GM19395 (cell line): ENCODE measurements around the gene GJA4.

Experiments
- ATAC-seq: cut with Tn5 transposase; IDR thresholded peaks from one replicate; pipeline ENCODE4 v1.9.1; 2021; ENCODE audit warnings: mild to moderate bottlenecking, moderate library complexity; ENCODE audit not compliant: unreplicated experiment

The GJA4 gene

DNA sequence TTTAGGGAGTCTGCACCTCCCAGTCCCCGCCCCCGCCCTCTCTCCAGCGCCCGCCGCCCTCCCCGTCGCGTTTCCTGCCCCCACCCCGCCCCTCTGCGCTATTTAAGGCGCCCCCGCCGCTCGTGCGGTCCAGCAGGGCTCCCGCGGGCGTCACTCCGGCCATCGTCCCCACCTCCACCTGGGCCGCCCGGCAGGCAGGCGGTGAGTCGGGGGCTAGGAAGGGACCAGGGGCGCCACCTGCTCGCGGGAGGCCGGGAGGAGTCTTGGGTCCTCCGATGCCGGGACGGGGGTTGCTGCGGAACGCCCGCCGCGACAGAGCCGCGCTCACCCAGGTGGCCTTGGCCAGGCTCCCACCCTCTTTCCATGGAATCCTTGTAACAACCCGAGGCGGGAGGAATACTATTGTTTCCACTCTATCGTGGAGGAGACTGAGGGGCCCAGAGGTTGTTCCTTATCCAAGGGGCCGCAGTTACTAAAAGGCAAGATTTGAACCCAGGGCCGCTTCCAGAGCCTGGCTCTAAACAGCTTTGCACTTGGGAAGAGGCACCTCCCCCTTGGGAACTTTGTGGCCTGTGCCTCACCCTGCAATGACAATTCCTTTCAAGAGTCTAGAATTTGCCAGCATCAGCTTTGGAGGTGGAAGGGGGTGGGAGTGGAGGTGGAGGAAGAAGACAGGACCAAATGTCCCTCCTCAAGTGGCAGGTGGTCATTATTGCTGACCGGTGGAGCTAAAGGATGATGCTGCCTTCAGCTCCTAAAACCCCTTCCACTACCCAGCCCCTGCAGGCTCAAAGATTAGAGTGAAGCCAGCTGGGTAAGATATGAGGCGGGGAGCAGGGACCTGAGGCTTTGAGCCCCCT is at the start of gene GJA4:
TSS of gene GJA4 (plus strand) at position 132 of the 860 bp plus-strand sequence. CDS start 1,215 bp downstream, outside the sequence.
- no peak for ATAC-seq

- ATAC-seq = no peak
Measured at GRCh38 chr1:34743775-34744174, 49.0 kb upstream of the GJA4 start.

- no peak for ATAC-seq
Measured at GRCh38 chr1:34744851-34745250, 47.9 kb upstream of the GJA4 start.

- no peak for ATAC-seq
Measured at GRCh38 chr1:34745666-34746065, 47.1 kb upstream of the GJA4 start.

DNA sequence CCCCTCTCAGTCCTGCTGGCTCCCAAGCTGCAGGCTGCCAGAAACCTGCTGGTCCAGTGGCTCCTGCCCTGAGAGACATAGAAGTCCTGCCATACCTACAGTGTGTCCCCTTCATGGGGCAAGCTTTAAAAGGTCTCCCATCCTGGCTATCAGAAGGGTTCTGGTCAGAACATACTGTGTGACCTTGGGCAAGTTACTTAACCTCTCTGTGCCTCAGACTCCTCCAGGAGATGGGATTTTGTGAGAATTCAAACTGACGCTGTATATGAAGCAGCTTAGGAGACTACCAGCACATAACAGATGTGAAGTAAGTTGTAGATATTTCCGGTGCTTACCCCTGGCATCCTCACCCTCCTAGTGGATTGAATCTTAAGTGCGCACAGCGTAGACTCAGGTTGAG is 46.7 kb upstream of the GJA4 start:
- ATAC-seq = no peak

DNA sequence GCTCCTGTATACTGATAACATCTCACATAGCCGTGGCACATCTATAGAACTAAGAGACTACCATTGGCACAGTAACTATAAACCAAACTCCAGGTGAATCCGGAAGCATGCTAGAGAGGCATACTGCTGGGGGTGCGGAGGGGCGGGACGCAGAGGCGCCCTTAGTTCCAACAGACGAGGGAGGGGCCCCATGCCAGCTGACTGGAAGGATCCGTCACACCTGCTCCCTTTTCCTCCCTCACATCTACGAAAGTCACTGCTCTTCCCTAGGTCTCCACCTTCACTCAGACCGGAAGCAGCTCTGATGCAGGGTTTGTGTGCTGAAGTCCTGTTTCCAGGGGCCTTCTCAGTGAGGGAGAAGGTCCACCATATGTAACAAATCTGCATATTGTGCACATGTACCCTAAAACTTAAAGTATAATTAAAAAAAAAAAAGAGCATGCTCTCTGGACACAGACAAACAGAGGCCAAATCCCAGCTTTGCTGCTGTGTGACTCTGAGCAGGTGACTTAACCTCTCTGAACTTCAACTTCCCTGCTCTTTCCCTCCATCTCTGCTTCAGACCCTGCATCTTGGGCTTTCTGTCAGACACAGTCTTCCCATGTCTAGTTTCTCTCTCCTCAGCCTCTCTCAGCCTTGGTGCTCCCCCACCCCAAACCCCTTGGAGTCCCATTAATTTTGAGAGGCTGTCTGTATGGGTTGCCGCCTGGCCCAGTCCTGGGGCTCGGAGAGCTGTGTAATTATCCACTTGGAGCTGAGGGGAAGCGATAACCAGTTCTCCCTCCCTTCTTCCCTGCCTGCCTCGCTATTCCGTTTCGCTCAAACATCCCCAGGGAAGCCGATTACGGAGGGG is 45.8 kb upstream of the GJA4 start:
- no peak for ATAC-seq

- ATAC-seq = no peak
Measured at GRCh38 chr1:34747638-34747941, 45.2 kb upstream of the GJA4 start.

DNA sequence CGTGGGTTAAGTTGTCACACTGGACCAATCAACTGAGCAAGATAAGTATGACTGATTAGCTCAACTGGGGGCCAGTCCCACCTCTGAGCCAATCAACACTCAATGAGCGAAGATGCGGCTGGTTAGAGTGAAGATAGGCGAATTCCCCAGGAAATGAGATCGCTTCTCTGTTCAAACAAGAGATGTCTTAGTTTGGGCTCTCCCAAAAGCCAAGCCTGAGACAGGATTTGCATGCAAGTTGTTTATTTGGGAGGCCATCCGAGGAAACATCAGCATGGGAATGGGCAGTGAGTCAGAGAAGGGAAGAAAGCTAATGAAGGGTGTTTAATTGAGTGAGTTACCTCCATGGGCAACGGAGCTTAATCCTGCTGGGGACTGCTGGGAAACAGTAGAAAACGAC is 42.8 kb upstream of the GJA4 start:
- ATAC-seq = no peak

DNA sequence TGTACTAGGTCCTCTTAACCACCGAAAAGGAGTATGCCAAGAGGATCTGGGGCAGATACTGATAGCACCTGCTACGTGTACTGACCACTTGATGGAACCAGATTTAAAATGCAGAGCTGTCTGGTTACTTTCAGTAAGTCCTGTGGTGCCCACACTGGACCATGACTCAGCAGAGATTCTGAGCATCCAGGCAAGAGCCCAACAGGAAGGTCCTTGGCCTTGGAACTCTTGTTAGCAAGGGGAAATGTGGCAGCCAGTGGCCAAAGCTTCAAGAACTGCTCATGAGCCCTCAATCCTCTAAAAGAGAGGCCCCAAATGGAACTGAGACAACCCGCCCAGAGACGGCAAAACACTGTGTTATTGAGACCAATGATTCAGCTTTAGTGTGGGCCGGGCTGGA is 42.2 kb upstream of the GJA4 start:
- ATAC-seq = no peak

DNA sequence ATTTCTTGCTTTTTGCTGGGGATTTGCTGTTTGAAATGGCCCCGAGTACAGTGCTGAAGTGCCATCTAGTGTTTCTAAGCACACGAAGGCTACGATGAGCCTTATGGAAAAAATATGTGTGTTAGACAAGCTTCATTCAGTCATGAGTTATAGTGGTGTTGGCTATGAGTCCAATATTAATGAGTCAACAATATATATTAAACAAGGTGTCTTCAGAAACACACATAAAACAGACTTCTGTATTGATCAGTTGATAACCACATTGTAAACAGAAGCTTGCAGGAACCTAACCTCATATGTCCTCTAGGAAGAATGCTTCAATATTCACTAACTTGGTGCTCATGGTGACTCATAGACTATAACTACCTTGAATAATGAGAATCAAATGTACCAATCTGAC is 39.6 kb upstream of the GJA4 start:
- no peak for ATAC-seq

DNA sequence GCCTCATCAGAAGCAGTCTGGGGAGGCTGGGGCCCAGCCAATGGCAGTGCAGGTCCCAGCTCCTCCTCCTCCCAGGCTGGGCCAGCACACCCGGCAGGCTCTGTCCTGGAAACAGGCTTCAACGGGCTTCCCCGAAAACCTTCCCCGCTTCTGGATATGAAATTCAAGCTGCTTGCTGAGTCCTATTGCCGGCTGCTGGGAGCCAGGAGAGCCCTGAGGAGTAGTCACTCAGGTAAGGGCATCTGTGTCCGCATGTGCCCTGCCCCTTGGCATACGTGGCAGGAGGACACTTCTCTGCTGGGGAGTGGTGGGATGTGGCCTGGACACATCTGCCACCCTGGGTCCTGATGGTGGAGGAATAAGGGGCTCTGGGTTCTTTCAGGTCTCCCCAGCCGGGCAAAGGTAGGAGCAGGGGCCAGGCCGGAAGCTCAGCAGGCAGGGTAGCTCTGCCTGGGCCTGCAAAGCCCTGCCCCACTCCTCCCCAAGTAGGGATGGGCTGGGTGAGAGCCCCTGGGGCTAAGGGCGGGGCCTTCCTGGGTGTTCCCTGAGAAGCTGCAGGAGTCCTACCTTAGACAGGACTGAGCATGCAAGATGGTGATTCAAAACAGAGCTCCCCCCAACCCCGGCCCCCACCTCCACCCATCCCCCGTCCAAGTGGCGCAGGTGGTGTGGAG is 37.7 kb upstream of the GJA4 start, which contains the start of gene GJB5:
TSS of gene GJB5 (plus strand) at position 84 of the 674 bp plus-strand sequence. CDS start 2,284 bp downstream, outside the sequence.
- ATAC-seq = no peak

DNA sequence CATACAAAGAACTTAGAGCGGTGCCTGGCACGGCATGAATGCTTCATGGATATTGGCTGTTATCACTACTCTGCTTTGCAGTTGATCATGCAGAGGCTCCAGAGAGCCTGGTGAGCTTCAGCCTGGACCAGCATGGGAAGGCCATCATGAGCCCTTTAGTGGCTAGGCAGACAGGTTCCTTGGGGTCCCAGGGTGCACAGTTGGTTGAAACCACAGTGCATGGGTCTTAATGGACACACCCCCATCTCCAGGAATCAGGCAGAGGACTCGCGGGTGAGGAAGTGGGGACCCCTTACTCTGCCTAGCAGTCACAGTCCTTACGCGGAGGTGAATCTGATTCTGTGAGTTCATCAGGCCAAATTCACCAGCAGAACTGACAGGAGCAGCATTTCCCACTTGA is 36.8 kb upstream of the GJA4 start:
- no peak for ATAC-seq

DNA sequence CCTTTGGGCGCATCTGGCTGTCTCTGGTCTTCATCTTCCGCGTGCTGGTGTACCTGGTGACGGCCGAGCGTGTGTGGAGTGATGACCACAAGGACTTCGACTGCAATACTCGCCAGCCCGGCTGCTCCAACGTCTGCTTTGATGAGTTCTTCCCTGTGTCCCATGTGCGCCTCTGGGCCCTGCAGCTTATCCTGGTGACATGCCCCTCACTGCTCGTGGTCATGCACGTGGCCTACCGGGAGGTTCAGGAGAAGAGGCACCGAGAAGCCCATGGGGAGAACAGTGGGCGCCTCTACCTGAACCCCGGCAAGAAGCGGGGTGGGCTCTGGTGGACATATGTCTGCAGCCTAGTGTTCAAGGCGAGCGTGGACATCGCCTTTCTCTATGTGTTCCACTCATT is 35.4 kb upstream of the GJA4 start:
- ATAC-seq = no peak

DNA sequence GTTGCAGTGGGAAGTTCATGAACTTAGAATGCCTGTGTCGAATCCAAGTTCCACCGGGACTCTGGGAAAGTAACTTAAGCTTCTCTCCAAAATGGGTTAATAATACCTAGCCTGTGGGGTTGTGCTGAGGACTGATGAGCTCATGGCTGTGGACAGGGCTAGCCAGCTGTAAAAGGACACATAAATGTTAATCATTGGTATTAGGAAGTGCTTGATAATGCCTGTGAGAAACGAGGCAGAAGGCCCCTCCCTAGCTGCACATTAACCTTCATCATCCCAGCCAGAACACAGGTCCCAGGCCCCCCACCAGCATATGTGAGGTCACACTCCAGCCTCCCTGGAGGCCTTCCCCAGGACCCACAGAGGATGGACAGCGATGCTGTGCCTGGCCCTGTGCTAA is 34.0 kb upstream of the GJA4 start:
- no peak for ATAC-seq

GRCh38 chr1:34759503-34760357 is 33.1 kb upstream of the GJA4 start, which contains the start of gene GJB4:
GJB4 (plus strand) TSS chr1:34759740; CDS start chr1:34761255, 1,515 bp downstream.
- ATAC-seq = no peak

DNA sequence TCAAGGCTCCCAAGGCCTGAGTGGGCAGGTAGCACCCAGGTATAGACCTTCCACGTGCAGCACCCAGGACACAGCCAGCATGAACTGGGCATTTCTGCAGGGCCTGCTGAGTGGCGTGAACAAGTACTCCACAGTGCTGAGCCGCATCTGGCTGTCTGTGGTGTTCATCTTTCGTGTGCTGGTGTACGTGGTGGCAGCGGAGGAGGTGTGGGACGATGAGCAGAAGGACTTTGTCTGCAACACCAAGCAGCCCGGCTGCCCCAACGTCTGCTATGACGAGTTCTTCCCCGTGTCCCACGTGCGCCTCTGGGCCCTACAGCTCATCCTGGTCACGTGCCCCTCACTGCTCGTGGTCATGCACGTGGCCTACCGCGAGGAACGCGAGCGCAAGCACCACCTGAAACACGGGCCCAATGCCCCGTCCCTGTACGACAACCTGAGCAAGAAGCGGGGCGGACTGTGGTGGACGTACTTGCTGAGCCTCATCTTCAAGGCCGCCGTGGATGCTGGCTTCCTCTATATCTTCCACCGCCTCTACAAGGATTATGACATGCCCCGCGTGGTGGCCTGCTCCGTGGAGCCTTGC is 31.5 kb upstream of the GJA4 start:
- ATAC-seq = no peak

DNA sequence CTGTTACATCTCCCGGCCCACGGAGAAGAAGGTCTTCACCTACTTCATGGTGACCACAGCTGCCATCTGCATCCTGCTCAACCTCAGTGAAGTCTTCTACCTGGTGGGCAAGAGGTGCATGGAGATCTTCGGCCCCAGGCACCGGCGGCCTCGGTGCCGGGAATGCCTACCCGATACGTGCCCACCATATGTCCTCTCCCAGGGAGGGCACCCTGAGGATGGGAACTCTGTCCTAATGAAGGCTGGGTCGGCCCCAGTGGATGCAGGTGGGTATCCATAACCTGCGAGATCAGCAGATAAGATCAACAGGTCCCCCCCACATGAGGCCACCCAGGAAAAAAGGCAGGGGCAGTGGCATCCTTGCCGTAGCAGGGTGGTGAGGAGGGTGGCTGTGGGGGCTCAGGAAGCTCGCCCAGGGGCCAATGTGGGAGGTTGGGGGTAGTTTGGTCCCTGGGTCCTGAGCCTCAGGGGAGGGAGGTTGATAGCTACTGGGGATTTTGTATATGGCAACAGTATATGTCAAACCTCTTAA is 31.0 kb upstream of the GJA4 start:
- no peak for ATAC-seq

DNA sequence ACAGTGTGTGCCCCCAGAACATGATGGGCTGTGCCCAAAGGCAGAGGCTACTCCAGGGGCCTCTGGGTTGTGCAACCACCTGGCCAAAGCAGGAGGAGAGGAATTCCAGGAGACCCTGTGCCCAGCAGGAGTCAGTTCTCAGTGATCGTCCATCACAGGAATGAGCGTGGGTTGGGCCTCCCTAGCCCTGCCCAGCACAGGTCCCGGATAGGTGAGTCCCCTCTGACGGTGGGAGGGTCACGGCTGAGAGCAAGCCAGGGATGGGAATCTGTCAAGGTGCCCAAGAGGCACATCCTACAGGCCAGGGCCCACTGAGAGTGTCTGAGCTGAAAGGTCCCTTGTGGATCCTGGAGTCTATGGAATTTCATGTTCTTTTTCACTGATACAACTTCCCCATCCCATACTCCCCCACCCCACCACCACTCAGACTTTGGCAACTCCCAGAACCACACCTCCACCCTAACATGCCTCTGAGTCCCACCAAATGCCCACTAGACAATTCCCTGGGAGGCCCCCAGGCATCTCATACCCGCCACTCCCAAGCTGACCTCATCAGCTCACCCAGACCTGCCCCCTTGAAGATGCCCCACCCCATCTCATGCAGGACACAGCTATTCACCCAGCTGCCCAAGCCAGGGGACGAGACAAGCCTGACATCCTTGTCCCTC is 30.2 kb upstream of the GJA4 start:
- ATAC-seq = no peak

GRCh38 chr1:34763142-34763781 is 29.5 kb upstream of the GJA4 start:
- no peak for ATAC-seq
